HepG2 (cell line): Measurements from ENCODE around the gene NPHS1. TPM values are rescaled to one million over a fixed set of nuclear protein-coding genes. Genes with fewer than 3 reads are reported as not detected.

ENCODE experiments used
- AKNA ChIP-seq: sonication (generic); formaldehyde crosslinking; IDR thresholded peaks from 2 replicates; pipeline ENCODE4 v1.4.0; 2020; ENCODE audit warnings: missing genetic modification reagents, borderline replicate concordance
- DDIT3 ChIP-seq: sonication (generic); formaldehyde crosslinking; IDR thresholded peaks from 2 replicates; pipeline ENCODE4 v1.4.0; 2020; ENCODE audit warnings: mild to moderate bottlenecking, missing genetic modification reagents
- GFI1 ChIP-seq: sonication (generic); formaldehyde crosslinking; IDR thresholded peaks from 2 replicates; pipeline ENCODE4 v1.5.0; 2020; ENCODE audit warnings: missing genetic modification reagents, mild to moderate bottlenecking, borderline replicate concordance
- JUND ChIP-seq: sonication (generic); formaldehyde crosslinking; IDR thresholded peaks from 2 replicates; pipeline ENCODE4 v1.8.0; 2022; ENCODE audit warnings: mild to moderate bottlenecking, missing genetic modification reagents
- KLF12 ChIP-seq: sonication (generic); formaldehyde crosslinking; IDR thresholded peaks from 2 replicates; pipeline ENCODE4 v1.4.0; 2020; ENCODE audit warnings: missing genetic modification reagents, borderline replicate concordance
- MEF2D ChIP-seq: sonication (generic); formaldehyde crosslinking; IDR thresholded peaks from 2 replicates; pipeline ENCODE4 v1.5.1; 2020; ENCODE audit warnings: mild to moderate bottlenecking, missing genetic modification reagents
- NFYC ChIP-seq: IDR thresholded peaks from 2 replicates; pipeline ENCODE4 v1.6.1; 2016; ENCODE audit warnings: missing genetic modification reagents, missing compliant biosample characterization
- PITX1 ChIP-seq: sonication (generic); formaldehyde crosslinking; IDR thresholded peaks from 2 replicates; pipeline ENCODE4 v1.5.1; 2020; ENCODE audit warnings: mild to moderate bottlenecking, missing genetic modification reagents
- POLR2A ChIP-seq, 2 experiments: IDR thresholded peaks; 2 replicates each; pipeline ENCODE4 v1.6.1; 2011; ENCODE audit warnings: low read depth in 2 of 2, low read length in 2 of 2, mild to moderate bottlenecking in 1 of 2, moderate library complexity in 1 of 2; ENCODE audit not compliant: insufficient read depth in 1 of 2
- ZBTB40 ChIP-seq, 2 experiments: fragments of 450-650 bp in 1 of 2; sonication (generic) in 1 of 2; formaldehyde crosslinking in 1 of 2; IDR thresholded peaks; 2 replicates each; pipeline versions ENCODE4 v1.6.1 to v1.8.0; 2016 to 2022; ENCODE audit warnings: antibody characterized with exemption in 1 of 2, mild to moderate bottlenecking in 1 of 2, missing genetic modification reagents in 1 of 2
- ZIK1 ChIP-seq: sonication (generic); formaldehyde crosslinking; IDR thresholded peaks from 2 replicates; pipeline ENCODE4 v1.5.0; 2020; ENCODE audit warnings: mild to moderate bottlenecking, low read depth, missing genetic modification reagents, borderline replicate concordance
- ZNF274 ChIP-seq: sonication (generic); formaldehyde crosslinking; IDR thresholded peaks from 2 replicates; pipeline ENCODE4 v1.5.1; 2020; ENCODE audit warnings: mild to moderate bottlenecking, missing genetic modification reagents
- ZNF605 ChIP-seq: sonication (generic); formaldehyde crosslinking; IDR thresholded peaks from 2 replicates; pipeline ENCODE4 v1.8.0; 2022; ENCODE audit warnings: mild to moderate bottlenecking, missing genetic modification reagents
- ZUFSP ChIP-seq: sonication (generic); formaldehyde crosslinking; IDR thresholded peaks from 2 replicates; pipeline ENCODE4 v1.9.0; 2021; ENCODE audit warnings: missing genetic modification reagents, mild to moderate bottlenecking, borderline replicate concordance
- polyA plus RNA-seq, 8 experiments: library from polyadenylated mRNA; depleted of rRNA in 3 of 8; stranded (reverse) in 7 of 8; unstranded in 1 of 8; fragments of >200 nt; fragmentation: Illumina TruSeq in 4 of 8; extraction: Trizol in 4 of 8; gene quantifications; 2 replicates each; pipeline versions ENCODE4 v1.2.1 to v1.2.3, GENCODE V29; 2011 to 2016; ENCODE audit warnings: low read depth in 4 of 8, missing spikeins in 1 of 8, mixed read lengths in 1 of 8; ENCODE audit not compliant: insufficient read depth in 1 of 8
- total RNA-seq, 5 experiments: library from RNA; depleted of rRNA; stranded (reverse); fragments of >200 nt; fragmentation: Illumina TruSeq; extraction: Trizol; gene quantifications; 2 replicates each; pipeline ENCODE4 v1.2.3, GENCODE V29; 2016; ENCODE audit warnings: low read depth in 1 of 5

The NPHS1 gene
- total and polyA plus RNA-seq, 2 of the 13 experiments (the other 11 are each of a cell fraction or from before 2014, with no cell fraction given), result not detected

- no peak for TF ChIP-seq ZBTB40 (IDR thresholded peaks at IDR 0.05)
- TF ChIP-seq ZBTB40 (CRISPR knock-in tag; IDR thresholded peaks at IDR 0.05), result peak; percentile 70; the same call in 1 of the 2 replicates
- TF ChIP-seq ZNF605 (CRISPR knock-in tag), result peak; percentile 58; the same call in 1 of the 2 replicates
- no peak for TF ChIP-seq DDIT3 (CRISPR knock-in tag)
- TF ChIP-seq JUND (CRISPR knock-in tag), result no peak
- no peak for TF ChIP-seq KLF12
- peak in 1 of 2 experiments; percentile 68; a peak in 2 of 4 replicates for TF ChIP-seq POLR2A (IDR thresholded peaks at IDR 0.05; ENCODE audit: insufficient read depth in 1 of 2, low read depth in 2 of 2, low read length in 2 of 2)
- no peak for TF ChIP-seq PITX1 (CRISPR knock-in tag)
- 0 out of 2 replicates have a peak, but pooled peaks have one; percentile 30 for TF ChIP-seq MEF2D (CRISPR knock-in tag)
- no peak for TF ChIP-seq ZUFSP (CRISPR knock-in tag)
- no peak for TF ChIP-seq GFI1 (CRISPR knock-in tag)
- TF ChIP-seq NFYC, result no peak
- no peak for TF ChIP-seq AKNA (CRISPR knock-in tag)
- no peak for TF ChIP-seq ZIK1 (CRISPR knock-in tag)
- peak; percentile 81 for TF ChIP-seq ZNF274 (CRISPR knock-in tag)
These were observed 54.6 kb downstream of the NPHS1 start (continued) for GRCh38 chr19:35797663-35798062.
